ENCODE data around the gene TMTC2. TPM values are rescaled to one million over a fixed set of nuclear protein-coding genes. Genes with fewer than 3 reads are reported as not detected.
A peak's percentile ranks its signal among the peaks of the same experiment; 100 is the strongest.

TMTC2 gene
- total and polyA plus RNA-seq, 5 donors from 2014 or later, result 0.10 to 6.3 (median 0.21) TPM

GRCh38 chr12:82964446-82964845, 277.7 kb downstream of the TMTC2 start:
- H3K4me3 Mint-ChIP-seq, result no peak overlapping the region
- H3K27me3 ChIP-seq (ENCODE audit: control insufficient read depth, insufficient read depth, low read length), result no peaks in the 10 kb centered on the region
- no peaks in the 10 kb centered on the region for H3K9me3 ChIP-seq (ENCODE audit: control insufficient read depth in 2 of 2, low read length in 2 of 2)
- no peak overlapping the region for H3K27ac Mint-ChIP-seq
- DNase-seq, result no peak
- H3K4me1 Mint-ChIP-seq, result peaks cover 9 to 13% (median 10%) of the 10 kb centered on the region in 4 donors
- no peak overlapping the region for H3K4me3 ChIP-seq (ENCODE audit: low read depth, low read length)
- no peaks in the 10 kb centered on the region for H3K36me3 ChIP-seq (ENCODE audit: control insufficient read depth, insufficient read depth, low read length)
- ATAC-seq (ENCODE audit: low read depth in 2 of 2), result no peak
- peaks cover 0 to 1% (median 0%) of the 10 kb centered on the region in 7 donors for H3K9me3 Mint-ChIP-seq
- H3K27me3 Mint-ChIP-seq, result no peaks in the 10 kb centered on the region
- H3K4me1 ChIP-seq (ENCODE audit: control insufficient read depth, insufficient read depth, low read length, poor library complexity, severe bottlenecking), result no peaks in the 10 kb centered on the region
- H3K36me3 Mint-ChIP-seq, result no peaks in the 10 kb centered on the region
- H3K27ac ChIP-seq (ENCODE audit: insufficient read depth, low read length, poor library complexity, severe bottlenecking), result no peak overlapping the region

DNA sequence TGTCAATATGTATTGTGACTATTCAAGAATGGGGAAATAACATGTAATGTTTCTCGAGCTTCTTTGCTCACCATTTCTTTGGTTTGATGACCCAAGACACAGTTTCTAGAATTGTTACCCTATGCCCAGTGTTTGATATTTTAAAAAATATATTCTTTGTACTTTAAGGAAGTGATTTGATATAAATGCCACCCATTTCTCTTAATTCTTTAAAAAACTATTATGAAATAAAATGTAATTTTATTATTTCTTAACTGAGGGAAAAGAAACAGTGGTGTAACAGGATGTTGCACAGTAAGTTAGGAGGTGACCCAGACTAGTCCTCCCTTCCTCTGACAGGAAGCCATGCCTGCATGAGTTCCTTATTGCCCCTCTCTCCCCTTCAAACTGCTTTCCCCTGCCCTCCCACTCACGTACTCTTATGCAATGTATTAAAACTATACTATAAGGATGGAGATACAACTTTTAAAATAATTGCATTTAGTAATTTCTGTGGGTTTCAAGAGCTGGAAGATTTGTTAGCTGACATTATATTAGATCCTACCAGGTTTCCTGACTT, 279.4 kb downstream of the TMTC2 start:
- Mint-ChIP-seq H3K4me1 (peaks cover 0 to 4% (median 1%) of the 10 kb centered on the region in 4 donors), H3K9me3 (peaks cover 0 to 1% (median 0%) of the 10 kb centered on the region in 7 donors), H3K27me3 (no peaks in the 10 kb centered on the region), H3K36me3 (no peaks in the 10 kb centered on the region), H3K27ac (no peak overlapping the region), H3K4me3 (no peak overlapping the region)
- DNase-seq (peak in 1 of 3 donors; percentile 2), ATAC-seq (ENCODE audit: low read depth in 2 of 2) (no peak)
- H3K9me3 ChIP-seq (ENCODE audit: control insufficient read depth in 2 of 2, low read length in 2 of 2), result no peaks in the 10 kb centered on the region
- no peak overlapping the region for H3K4me3 ChIP-seq (ENCODE audit: low read depth, low read length)
- no peaks in the 10 kb centered on the region for H3K27me3 ChIP-seq (ENCODE audit: control insufficient read depth, insufficient read depth, low read length)
- H3K27ac ChIP-seq (ENCODE audit: insufficient read depth, low read length, poor library complexity, severe bottlenecking), result no peak overlapping the region
- H3K4me1 ChIP-seq (ENCODE audit: control insufficient read depth, insufficient read depth, low read length, poor library complexity, severe bottlenecking), result no peaks in the 10 kb centered on the region
- no peaks in the 10 kb centered on the region for H3K36me3 ChIP-seq (ENCODE audit: control insufficient read depth, insufficient read depth, low read length)

GRCh38 chr12:82968631-82969367, 282.1 kb downstream of the TMTC2 start:
- Mint-ChIP-seq H3K4me1 (peaks cover 0 to 3% (median 0%) of the 10 kb centered on the region in 4 donors), H3K27ac (no peak overlapping the region), H3K4me3 (no peak overlapping the region), H3K36me3 (no peaks in the 10 kb centered on the region), H3K27me3 (no peaks in the 10 kb centered on the region), H3K9me3 (no peaks in the 10 kb centered on the region)
- no peak for DNase-seq
- no peaks in the 10 kb centered on the region for H3K36me3 ChIP-seq (ENCODE audit: control insufficient read depth, insufficient read depth, low read length)
- H3K4me1 ChIP-seq (ENCODE audit: control insufficient read depth, insufficient read depth, low read length, poor library complexity, severe bottlenecking), result no peaks in the 10 kb centered on the region
- H3K27me3 ChIP-seq (ENCODE audit: control insufficient read depth, insufficient read depth, low read length), result no peaks in the 10 kb centered on the region
- H3K27ac ChIP-seq (ENCODE audit: insufficient read depth, low read length, poor library complexity, severe bottlenecking), result no peak overlapping the region
- H3K9me3 ChIP-seq (ENCODE audit: control insufficient read depth in 2 of 2, low read length in 2 of 2), result no peaks in the 10 kb centered on the region
- no peak overlapping the region for H3K4me3 ChIP-seq (ENCODE audit: low read depth, low read length)
- ATAC-seq (ENCODE audit: low read depth in 2 of 2), result no peak

DNA sequence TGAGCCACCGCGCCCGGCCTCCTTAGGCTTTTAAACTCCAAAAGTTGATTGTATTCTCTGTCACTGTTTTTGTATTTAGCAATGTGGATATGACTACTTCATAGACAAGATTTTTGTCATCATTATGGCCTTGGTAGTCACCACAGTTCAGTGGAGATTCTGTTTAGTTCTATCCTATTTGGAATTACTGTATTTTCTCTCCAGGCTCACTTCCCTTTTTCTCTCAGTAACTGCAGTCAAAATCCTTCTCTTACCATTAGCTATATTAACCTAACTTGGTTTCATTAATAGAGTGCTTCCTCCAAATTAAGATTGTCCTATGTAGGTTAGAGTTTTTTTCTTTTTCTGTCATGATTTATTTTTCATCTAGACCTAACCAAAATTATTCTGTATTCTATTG, 283.9 kb downstream of the TMTC2 start:
- Mint-ChIP-seq H3K27me3 (no peaks in the 10 kb centered on the region), H3K4me3 (no peak overlapping the region), H3K9me3 (no peaks in the 10 kb centered on the region), H3K4me1 (peaks cover 0 to 3% (median 0%) of the 10 kb centered on the region in 4 donors), H3K27ac (no peak overlapping the region), H3K36me3 (no peaks in the 10 kb centered on the region)
- no peak for ATAC-seq (ENCODE audit: low read depth in 2 of 2)
- no peaks in the 10 kb centered on the region for H3K9me3 ChIP-seq (ENCODE audit: control insufficient read depth in 2 of 2, low read length in 2 of 2)
- no peak overlapping the region for H3K27ac ChIP-seq (ENCODE audit: insufficient read depth, low read length, poor library complexity, severe bottlenecking)
- no peak for DNase-seq
- no peak overlapping the region for H3K4me3 ChIP-seq (ENCODE audit: low read depth, low read length)
- no peaks in the 10 kb centered on the region for H3K27me3 ChIP-seq (ENCODE audit: control insufficient read depth, insufficient read depth, low read length)
- no peaks in the 10 kb centered on the region for H3K36me3 ChIP-seq (ENCODE audit: control insufficient read depth, insufficient read depth, low read length)
- no peaks in the 10 kb centered on the region for H3K4me1 ChIP-seq (ENCODE audit: control insufficient read depth, insufficient read depth, low read length, poor library complexity, severe bottlenecking)

DNA sequence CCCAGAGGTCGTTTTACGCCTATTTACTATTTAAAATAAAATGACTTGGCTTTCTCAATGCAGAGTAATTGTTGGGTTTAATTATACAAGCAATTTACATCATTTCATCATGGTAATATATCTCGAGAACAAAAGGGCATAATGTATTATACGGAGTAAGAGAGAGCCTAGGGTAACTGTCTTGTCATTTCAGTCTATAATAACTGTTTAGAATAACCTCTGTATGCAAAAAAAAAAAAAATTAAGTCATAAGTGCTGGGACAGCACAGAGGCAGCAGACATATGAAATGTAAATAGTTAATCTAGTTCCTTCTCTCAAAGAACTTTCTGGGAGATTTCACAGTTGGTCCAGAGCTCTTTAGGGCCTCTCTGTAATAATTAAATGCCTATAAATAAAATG, 284.9 kb downstream of the TMTC2 start:
- Histone ChIP-seq H3K9me3 (ENCODE audit: control insufficient read depth in 2 of 2, low read length in 2 of 2) (no peaks in the 10 kb centered on the region), H3K36me3 (ENCODE audit: control insufficient read depth, insufficient read depth, low read length) (no peaks in the 10 kb centered on the region), H3K27me3 (ENCODE audit: control insufficient read depth, insufficient read depth, low read length) (no peaks in the 10 kb centered on the region), H3K4me1 (ENCODE audit: control insufficient read depth, insufficient read depth, low read length, poor library complexity, severe bottlenecking) (no peaks in the 10 kb centered on the region), H3K27ac (ENCODE audit: insufficient read depth, low read length, poor library complexity, severe bottlenecking) (no peak overlapping the region), H3K4me3 (ENCODE audit: low read depth, low read length) (no peak overlapping the region)
- no peak overlapping the region for H3K27ac Mint-ChIP-seq
- no peak for DNase-seq
- no peaks in the 10 kb centered on the region for H3K4me1 Mint-ChIP-seq
- ATAC-seq (ENCODE audit: low read depth in 2 of 2), result no peak
- no peaks in the 10 kb centered on the region for H3K9me3 Mint-ChIP-seq
- no peaks in the 10 kb centered on the region for H3K27me3 Mint-ChIP-seq
- H3K4me3 Mint-ChIP-seq, result no peak overlapping the region
- no peaks in the 10 kb centered on the region for H3K36me3 Mint-ChIP-seq

DNA sequence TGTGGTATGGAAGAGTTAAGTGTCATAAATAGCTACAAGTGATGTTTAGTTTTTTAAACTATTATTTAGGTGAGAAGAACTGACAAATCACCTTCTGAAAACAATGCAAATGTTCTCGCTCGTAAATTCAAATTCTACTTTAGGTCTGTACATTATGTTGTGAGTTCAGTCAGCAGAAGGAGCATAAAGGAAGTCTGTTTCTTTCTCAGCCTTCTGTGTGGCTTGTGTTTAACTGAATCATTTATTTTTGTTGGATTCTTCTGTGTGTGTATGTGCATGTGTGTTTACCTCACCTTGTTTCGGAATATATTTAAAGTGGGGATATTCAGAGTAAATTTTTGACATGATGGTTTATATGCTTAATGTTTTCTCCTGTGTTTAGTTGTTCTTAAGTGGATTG, 285.9 kb downstream of the TMTC2 start:
- Mint-ChIP-seq H3K9me3 (no peaks in the 10 kb centered on the region), H3K4me3 (no peak overlapping the region), H3K27ac (no peak overlapping the region), H3K36me3 (no peaks in the 10 kb centered on the region), H3K27me3 (no peaks in the 10 kb centered on the region), H3K4me1 (no peaks in the 10 kb centered on the region)
- no peak overlapping the region for H3K4me3 ChIP-seq (ENCODE audit: low read depth, low read length)
- no peak for DNase-seq
- H3K27ac ChIP-seq (ENCODE audit: insufficient read depth, low read length, poor library complexity, severe bottlenecking), result no peak overlapping the region
- ATAC-seq (ENCODE audit: low read depth in 2 of 2), result no peak
- H3K9me3 ChIP-seq (ENCODE audit: control insufficient read depth in 2 of 2, low read length in 2 of 2), result no peaks in the 10 kb centered on the region
- no peaks in the 10 kb centered on the region for H3K36me3 ChIP-seq (ENCODE audit: control insufficient read depth, insufficient read depth, low read length)
- H3K4me1 ChIP-seq (ENCODE audit: control insufficient read depth, insufficient read depth, low read length, poor library complexity, severe bottlenecking), result no peaks in the 10 kb centered on the region
- H3K27me3 ChIP-seq (ENCODE audit: control insufficient read depth, insufficient read depth, low read length), result no peaks in the 10 kb centered on the region

DNA sequence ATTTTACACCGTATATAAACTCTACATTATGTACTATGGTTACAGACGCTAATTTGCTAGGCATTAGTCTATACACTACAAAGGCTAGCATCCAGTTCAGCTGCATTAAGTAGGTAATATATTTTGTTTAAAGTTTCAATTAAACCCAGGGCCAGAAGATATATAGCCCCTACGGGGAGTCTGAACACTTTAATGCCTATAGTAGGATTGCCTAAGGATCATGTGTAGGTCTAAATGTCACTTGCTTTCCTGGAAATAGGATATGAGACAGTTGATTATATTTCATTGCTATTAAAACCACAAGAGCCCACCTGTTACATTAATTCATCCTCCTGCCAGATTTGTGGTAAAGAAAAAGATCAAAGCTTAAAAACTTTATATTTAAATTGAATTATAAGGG, 286.9 kb downstream of the TMTC2 start:
- Histone ChIP-seq H3K4me3 (ENCODE audit: low read depth, low read length) (no peak overlapping the region), H3K36me3 (ENCODE audit: control insufficient read depth, insufficient read depth, low read length) (no peaks in the 10 kb centered on the region), H3K9me3 (ENCODE audit: control insufficient read depth in 2 of 2, low read length in 2 of 2) (no peaks in the 10 kb centered on the region), H3K27me3 (ENCODE audit: control insufficient read depth, insufficient read depth, low read length) (no peaks in the 10 kb centered on the region), H3K4me1 (ENCODE audit: control insufficient read depth, insufficient read depth, low read length, poor library complexity, severe bottlenecking) (no peaks in the 10 kb centered on the region), H3K27ac (ENCODE audit: insufficient read depth, low read length, poor library complexity, severe bottlenecking) (no peak overlapping the region)
- Mint-ChIP-seq H3K27ac (no peak overlapping the region), H3K4me3 (no peak overlapping the region), H3K9me3 (no peaks in the 10 kb centered on the region), H3K36me3 (no peaks in the 10 kb centered on the region), H3K4me1 (no peaks in the 10 kb centered on the region), H3K27me3 (no peaks in the 10 kb centered on the region)
- ATAC-seq (ENCODE audit: low read depth in 2 of 2) (no peak), DNase-seq (no peak)

- DNase-seq, result no peak
- no peak for ATAC-seq (ENCODE audit: low read depth in 2 of 2)
- no peaks in the 10 kb centered on the region for H3K36me3 Mint-ChIP-seq
These were observed 294.4 kb downstream of the TMTC2 start for GRCh38 chr12:82981150-82981549.

More at GRCh38 chr12:82981150-82981549, 294.4 kb downstream of the TMTC2 start:
- H3K4me1 ChIP-seq (ENCODE audit: control insufficient read depth, insufficient read depth, low read length, poor library complexity, severe bottlenecking), result no peaks in the 10 kb centered on the region
- H3K9me3 ChIP-seq (ENCODE audit: control insufficient read depth in 2 of 2, low read length in 2 of 2), result no peaks in the 10 kb centered on the region
- Mint-ChIP-seq H3K27me3 (no peaks in the 10 kb centered on the region), H3K4me1 (no peaks in the 10 kb centered on the region), H3K27ac (no peak overlapping the region), H3K9me3 (peaks cover 0 to 2% (median 0%) of the 10 kb centered on the region in 7 donors), H3K4me3 (no peak overlapping the region)
- no peak overlapping the region for H3K27ac ChIP-seq (ENCODE audit: insufficient read depth, low read length, poor library complexity, severe bottlenecking)
- H3K36me3 ChIP-seq (ENCODE audit: control insufficient read depth, insufficient read depth, low read length), result no peaks in the 10 kb centered on the region
- H3K4me3 ChIP-seq (ENCODE audit: low read depth, low read length), result no peak overlapping the region
- H3K27me3 ChIP-seq (ENCODE audit: control insufficient read depth, insufficient read depth, low read length), result no peaks in the 10 kb centered on the region

Data from CD4-positive, CD25-positive, alpha-beta regulatory T cell (primary cell).